Skeletal muscle satellite cell (primary cell): Measurements from ENCODE around the gene NDUFA13.

ENCODE experiments used
- H3K27me3 ChIP-seq: 2 replicates; pipeline ENCODE4 v1.7.0; 2013; ENCODE audit warnings: low read length; ENCODE audit not compliant: control insufficient read depth, insufficient read depth
- H3K36me3 ChIP-seq: 2 replicates; pipeline ENCODE4 v1.7.0; 2013; ENCODE audit warnings: mild to moderate bottlenecking, control low read depth, low read length; ENCODE audit not compliant: insufficient read depth
- H3K4me1 ChIP-seq: 2 replicates; pipeline ENCODE4 v1.7.0; 2013; ENCODE audit warnings: low read length; ENCODE audit not compliant: control insufficient read depth, insufficient read depth
- H3K4me2 ChIP-seq: 2 replicates; pipeline ENCODE4 v1.7.0; 2013; ENCODE audit warnings: mild to moderate bottlenecking, low read length
- H3K4me3 ChIP-seq: 2 replicates; pipeline ENCODE4 v1.7.0; 2013; ENCODE audit warnings: low read length
- H3K9ac ChIP-seq: 2 replicates; pipeline ENCODE4 v1.7.0; 2013; ENCODE audit warnings: mild to moderate bottlenecking, low read depth, low read length, moderate library complexity
- H3K9me3 ChIP-seq: replicated peaks from 2 replicates; pipeline ENCODE4 v1.7.0; 2013; ENCODE audit warnings: mild to moderate bottlenecking, control low read depth, low read length

The NDUFA13 gene

GRCh38 chr19:19523177-19523576, 7.2 kb downstream of the NDUFA13 start:
- Histone ChIP-seq H3K27me3 (no peaks in the 10 kb centered on the region), H3K4me1 (no peaks in the 10 kb centered on the region), H3K4me2 (no peak overlapping the region), H3K9me3 (no peaks in the 10 kb centered on the region), H3K36me3 (peaks cover 36% of the 10 kb centered on the region), H3K4me3 (no peak overlapping the region), H3K9ac (no peak overlapping the region)

DNA sequence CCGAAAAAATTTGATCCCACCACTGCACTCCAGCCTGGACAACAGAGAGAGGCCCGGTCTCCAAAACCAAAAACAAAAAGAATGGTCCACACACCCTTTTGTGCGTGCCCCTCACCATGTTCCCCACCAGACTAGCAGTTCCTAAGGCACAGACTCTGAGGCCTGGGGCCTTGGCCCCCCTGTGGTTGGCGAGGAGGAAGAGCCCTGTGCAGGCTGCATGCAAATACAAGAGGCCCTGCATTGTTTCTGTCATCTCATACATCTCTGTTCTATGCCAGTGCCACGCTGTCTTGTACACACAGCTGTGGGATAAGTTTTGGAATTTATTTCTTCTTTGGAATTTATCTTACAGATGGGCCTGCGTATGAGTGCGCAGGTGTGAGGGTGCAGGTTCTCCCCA, 8.0 kb downstream of the NDUFA13 start:
- H3K4me1 ChIP-seq: no peaks in the 10 kb centered on the region
- no peaks in the 10 kb centered on the region for H3K27me3 ChIP-seq
- H3K4me2 ChIP-seq: no peak overlapping the region
- H3K36me3 ChIP-seq: peaks cover 42% of the 10 kb centered on the region
- no peak overlapping the region for H3K4me3 ChIP-seq
- no peak overlapping the region for H3K9ac ChIP-seq
- no peaks in the 10 kb centered on the region for H3K9me3 ChIP-seq

- H3K36me3 ChIP-seq: peaks cover 30% of the 10 kb centered on the region
- no peak overlapping the region for H3K9ac ChIP-seq
- H3K27me3 ChIP-seq: no peaks in the 10 kb centered on the region
- H3K4me1 ChIP-seq: peaks cover 9% of the 10 kb centered on the region
- no peaks in the 10 kb centered on the region for H3K9me3 ChIP-seq
- no peak overlapping the region for H3K4me2 ChIP-seq
- no peak overlapping the region for H3K4me3 ChIP-seq
Observed at GRCh38 chr19:19525611-19526380, 9.8 kb downstream of the NDUFA13 start.

DNA sequence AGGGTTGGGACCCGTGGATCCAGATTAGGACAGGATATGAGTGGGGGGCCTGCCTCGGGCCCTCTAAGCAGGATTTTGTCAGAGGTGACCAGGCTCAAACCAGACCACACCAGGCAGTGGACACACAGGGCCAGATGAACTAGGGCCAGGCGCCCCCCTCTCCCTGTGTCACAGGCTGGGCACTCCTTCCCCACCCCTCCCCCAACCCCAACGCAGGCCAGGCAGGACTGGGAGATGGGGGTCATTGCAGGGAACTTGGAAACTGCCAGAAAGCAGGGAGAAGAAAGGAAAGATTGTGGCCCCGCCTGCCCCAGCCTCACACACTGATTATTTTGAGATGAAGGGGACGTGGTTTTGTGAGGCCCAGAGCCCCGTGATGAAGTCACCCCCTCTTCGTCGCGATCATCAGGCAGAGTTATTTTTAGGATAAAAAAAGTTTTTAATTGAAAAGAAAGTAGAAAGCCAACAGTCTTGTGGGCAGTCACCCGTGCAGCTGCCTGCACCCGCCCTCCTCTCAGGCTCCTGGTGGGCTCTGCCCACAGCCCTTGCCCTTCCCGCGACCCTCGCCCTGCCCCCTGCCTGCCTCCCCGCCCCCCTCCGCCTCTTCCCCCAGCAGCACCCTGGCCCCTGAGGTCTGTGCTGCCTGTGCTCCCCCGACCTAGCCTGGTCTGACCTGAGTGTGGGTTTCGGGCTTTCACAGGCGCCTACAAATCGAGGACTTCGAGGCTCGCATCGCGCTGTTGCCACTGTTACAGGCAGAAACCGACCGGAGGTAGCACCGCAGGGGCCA, 10.8 kb downstream of the NDUFA13 start:
- Histone ChIP-seq H3K27me3 (no peaks in the 10 kb centered on the region), H3K4me1 (peaks cover 10% of the 10 kb centered on the region), H3K9ac (no peak overlapping the region), H3K9me3 (no peaks in the 10 kb centered on the region), H3K36me3 (peaks cover 30% of the 10 kb centered on the region), H3K4me2 (no peak overlapping the region), H3K4me3 (no peak overlapping the region)

DNA sequence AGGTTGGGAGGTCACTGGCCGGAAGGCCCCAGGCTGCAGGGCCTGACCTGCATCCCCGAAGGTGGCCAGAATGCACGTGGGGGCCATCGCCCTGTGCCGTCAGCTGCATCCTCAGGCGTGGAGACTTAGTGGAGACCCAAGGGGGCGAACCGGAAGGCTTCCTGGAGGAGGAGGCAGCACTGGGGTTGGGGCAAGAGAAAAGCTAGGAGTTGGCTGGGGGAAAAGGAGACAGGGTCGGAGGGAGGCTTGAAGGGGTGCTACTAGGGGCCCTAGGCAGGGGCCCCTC, 11.3 kb downstream of the NDUFA13 start:
- Histone ChIP-seq H3K27me3 (no peaks in the 10 kb centered on the region), H3K9me3 (no peaks in the 10 kb centered on the region), H3K9ac (no peak overlapping the region), H3K4me1 (peaks cover 12% of the 10 kb centered on the region), H3K4me2 (no peak overlapping the region), H3K36me3 (peaks cover 30% of the 10 kb centered on the region), H3K4me3 (no peak overlapping the region)

- Histone ChIP-seq H3K36me3 (peaks cover 30% of the 10 kb centered on the region), H3K4me3 (no peak overlapping the region), H3K4me2 (no peak overlapping the region), H3K9me3 (no peaks in the 10 kb centered on the region), H3K4me1 (peaks cover 12% of the 10 kb centered on the region), H3K9ac (no peak overlapping the region), H3K27me3 (no peaks in the 10 kb centered on the region)
Observed at GRCh38 chr19:19527674-19528625, 11.9 kb downstream of the NDUFA13 start.

- H3K9me3 ChIP-seq: no peaks in the 10 kb centered on the region
- no peak within 1 kb of the TSS for H3K4me3 ChIP-seq
- H3K4me1 ChIP-seq: peaks cover 12% of the 10 kb centered on the region
- H3K9ac ChIP-seq: no peak within 1 kb of the TSS
- no peak within 1 kb of the TSS for H3K4me2 ChIP-seq
- peaks cover 30% of the 10 kb centered on the region for H3K36me3 ChIP-seq
- H3K27me3 ChIP-seq: no peaks in the 10 kb centered on the region
Observed at GRCh38 chr19:19528721-19529490, 12.9 kb downstream of the NDUFA13 start, which contains the start of gene YJEFN3. YJEFN3 (plus strand) TSS chr19:19528911; CDS start chr19:19528933, 22 bp downstream.

- peaks cover 28% of the 10 kb centered on the region for H3K36me3 ChIP-seq
- H3K9me3 ChIP-seq: no peaks in the 10 kb centered on the region
- H3K4me1 ChIP-seq: peaks cover 12% of the 10 kb centered on the region
- no peak overlapping the region for H3K4me3 ChIP-seq
- H3K4me2 ChIP-seq: no peak overlapping the region
- no peak overlapping the region for H3K9ac ChIP-seq
- no peaks in the 10 kb centered on the region for H3K27me3 ChIP-seq
Observed at GRCh38 chr19:19529783-19530422, 13.9 kb downstream of the NDUFA13 start.

- H3K9me3 ChIP-seq: no peaks in the 10 kb centered on the region
- no peaks in the 10 kb centered on the region for H3K27me3 ChIP-seq
- peaks cover 12% of the 10 kb centered on the region for H3K4me1 ChIP-seq
- peaks cover 26% of the 10 kb centered on the region for H3K36me3 ChIP-seq
- no peak overlapping the region for H3K4me3 ChIP-seq
- no peak overlapping the region for H3K4me2 ChIP-seq
- no peak overlapping the region for H3K9ac ChIP-seq
Observed at GRCh38 chr19:19530423-19530804, 14.4 kb downstream of the NDUFA13 start.

- H3K4me1 ChIP-seq: peaks cover 12% of the 10 kb centered on the region
- H3K4me3 ChIP-seq: no peak overlapping the region
- H3K27me3 ChIP-seq: no peaks in the 10 kb centered on the region
- no peak overlapping the region for H3K9ac ChIP-seq
- H3K9me3 ChIP-seq: no peaks in the 10 kb centered on the region
- peaks cover 26% of the 10 kb centered on the region for H3K36me3 ChIP-seq
- no peak overlapping the region for H3K4me2 ChIP-seq
Observed at GRCh38 chr19:19530889-19531288, 14.9 kb downstream of the NDUFA13 start.
